H1 (cell line): ENCODE results near the gene UBTD2. TPM values are rescaled to one million over a fixed set of nuclear protein-coding genes. Genes with fewer than 3 reads are reported as not detected.

ENCODE experiments used
- HDAC2 ChIP-seq, 2 experiments: fragments of 300-600 bp in 1 of 2; sonication (generic) in 1 of 2; IDR thresholded peaks; 2 replicates each; pipeline ENCODE4 v1.6.1; 2011 to 2012; ENCODE audit warnings: low read depth in 2 of 2, low read length in 2 of 2, mild to moderate bottlenecking in 2 of 2, moderate library complexity in 2 of 2, borderline replicate concordance in 1 of 2, inconsistent platforms in 1 of 2
- polyA plus RNA-seq, 7 experiments: library from polyadenylated mRNA; depleted of rRNA in 3 of 7; stranded (reverse) in 5 of 7; unstranded in 2 of 7; fragments of >200 nt in 5 of 7; fragments of 200-250 nt in 2 of 7; gene quantifications; 1 replicate in 5 of 7; 2 replicates in 1 of 7; 4 replicates in 1 of 7; pipeline versions ENCODE4 v1.2.1 to v1.2.3, GENCODE V29; 2011 to 2013; ENCODE audit warnings: missing spikeins in 2 of 7, mixed read lengths in 2 of 7
- total RNA-seq: library from RNA; stranded (reverse); fragmentation: NEBNext Ultra II Directional; extraction: Animal tissue kit (Norgen Biotek cat#: 25700); gene quantifications from 2 replicates; pipeline ENCODE4 v1.2.1, GENCODE V29; 2021

UBTD2 gene
- total and polyA plus RNA-seq, 2 of the 8 experiments (the other 6 are each of a cell fraction or from before 2014, with no cell fraction given): 14.5 to 39.2 TPM

GRCh38 chr5:172293745-172294342 is 10.3 kb upstream of the UBTD2 start (continued):
- no peak for TF ChIP-seq HDAC2 (IDR thresholded peaks at IDR 0.05; ENCODE audit: borderline replicate concordance in 1 of 2, low read depth in 2 of 2, low read length in 2 of 2)
